ENCODE results near the gene IL23R.

DNA sequence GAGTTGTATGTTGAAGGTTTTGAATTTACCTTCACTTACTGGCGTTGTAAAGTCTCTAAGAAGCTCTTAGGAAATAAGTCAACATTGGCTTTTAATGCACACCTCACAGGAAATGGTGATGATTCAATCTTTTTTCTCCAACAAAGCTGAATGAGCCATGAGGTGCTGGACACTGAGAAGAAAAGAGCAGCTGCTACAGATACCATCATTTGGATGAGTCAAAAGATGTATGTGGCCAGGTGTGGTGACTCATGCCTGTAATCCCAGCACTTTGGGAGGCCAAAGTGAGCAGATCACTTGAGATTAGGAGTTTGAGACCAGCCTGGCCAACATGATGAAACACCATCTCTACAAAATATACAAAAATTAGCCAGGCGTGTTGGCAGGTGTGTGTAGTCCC, 3.3 kb upstream of the IL23R start:
- TF ChIP-seq, protein P1, sequence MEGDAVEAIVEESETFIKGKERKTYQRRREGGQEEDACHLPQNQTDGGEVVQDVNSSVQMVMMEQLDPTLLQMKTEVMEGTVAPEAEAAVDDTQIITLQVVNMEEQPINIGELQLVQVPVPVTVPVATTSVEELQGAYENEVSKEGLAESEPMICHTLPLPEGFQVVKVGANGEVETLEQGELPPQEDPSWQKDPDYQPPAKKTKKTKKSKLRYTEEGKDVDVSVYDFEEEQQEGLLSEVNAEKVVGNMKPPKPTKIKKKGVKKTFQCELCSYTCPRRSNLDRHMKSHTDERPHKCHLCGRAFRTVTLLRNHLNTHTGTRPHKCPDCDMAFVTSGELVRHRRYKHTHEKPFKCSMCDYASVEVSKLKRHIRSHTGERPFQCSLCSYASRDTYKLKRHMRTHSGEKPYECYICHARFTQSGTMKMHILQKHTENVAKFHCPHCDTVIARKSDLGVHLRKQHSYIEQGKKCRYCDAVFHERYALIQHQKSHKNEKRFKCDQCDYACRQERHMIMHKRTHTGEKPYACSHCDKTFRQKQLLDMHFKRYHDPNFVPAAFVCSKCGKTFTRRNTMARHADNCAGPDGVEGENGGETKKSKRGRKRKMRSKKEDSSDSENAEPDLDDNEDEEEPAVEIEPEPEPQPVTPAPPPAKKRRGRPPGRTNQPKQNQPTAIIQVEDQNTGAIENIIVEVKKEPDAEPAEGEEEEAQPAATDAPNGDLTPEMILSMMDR (IDR thresholded peaks at IDR 0.05 in 4 of 5, conservative IDR thresholded peaks at IDR 0.05 in 1 of 5) = no peak
- TF ChIP-seq POLR2A (IDR thresholded peaks at IDR 0.05) = no peak

All from gastrocnemius medialis (tissue), 4 donors.